ENCODE data around the gene GSX2.
"Not testable (repeated sequence)": the region's sequence is repeated elsewhere in the genome, so short reads cannot be mapped to it uniquely, and the experiment has no call there.

The GSX2 gene

DNA sequence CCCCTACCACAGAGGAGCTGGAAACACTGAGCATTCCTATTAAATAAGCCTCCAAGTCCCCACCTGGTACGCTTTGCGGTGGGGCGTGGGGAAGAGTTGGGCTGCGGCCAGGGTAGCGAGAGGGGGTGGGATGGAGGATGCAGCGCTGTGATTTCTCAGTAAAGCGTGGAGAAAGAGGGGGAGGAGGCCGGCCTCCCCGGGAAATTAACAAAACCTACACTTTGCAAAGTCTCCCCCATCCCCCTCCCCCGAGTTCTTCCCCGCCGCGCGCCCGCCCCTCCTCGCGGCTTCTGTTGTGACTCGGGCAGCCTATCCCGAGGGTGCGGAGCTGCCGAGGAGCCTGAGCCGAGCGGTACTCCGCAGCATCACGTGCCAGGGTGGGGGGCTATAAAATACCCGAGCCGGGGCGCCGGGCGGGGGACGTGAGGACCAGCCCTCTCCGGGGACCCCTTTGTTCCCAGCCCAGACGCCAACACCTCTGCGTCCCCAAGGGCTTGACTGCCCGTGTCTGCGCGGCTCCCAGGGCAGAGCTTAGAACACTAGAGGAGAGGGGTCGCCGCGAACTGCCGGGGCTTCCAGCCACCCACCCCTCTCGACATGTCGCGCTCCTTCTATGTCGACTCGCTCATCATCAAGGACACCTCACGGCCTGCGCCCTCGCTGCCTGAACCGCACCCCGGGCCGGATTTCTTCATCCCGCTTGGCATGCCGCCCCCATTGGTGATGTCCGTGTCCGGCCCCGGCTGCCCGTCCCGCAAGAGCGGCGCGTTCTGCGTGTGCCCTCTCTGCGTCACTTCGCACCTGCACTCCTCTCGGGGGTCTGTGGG, at the start of gene GSX2:
Gene GSX2 (plus strand): TSS at position 416 of the 827 bp plus-strand sequence. CDS start 182 bp downstream, at position 598.
- DNase-seq, result no peak

DNA sequence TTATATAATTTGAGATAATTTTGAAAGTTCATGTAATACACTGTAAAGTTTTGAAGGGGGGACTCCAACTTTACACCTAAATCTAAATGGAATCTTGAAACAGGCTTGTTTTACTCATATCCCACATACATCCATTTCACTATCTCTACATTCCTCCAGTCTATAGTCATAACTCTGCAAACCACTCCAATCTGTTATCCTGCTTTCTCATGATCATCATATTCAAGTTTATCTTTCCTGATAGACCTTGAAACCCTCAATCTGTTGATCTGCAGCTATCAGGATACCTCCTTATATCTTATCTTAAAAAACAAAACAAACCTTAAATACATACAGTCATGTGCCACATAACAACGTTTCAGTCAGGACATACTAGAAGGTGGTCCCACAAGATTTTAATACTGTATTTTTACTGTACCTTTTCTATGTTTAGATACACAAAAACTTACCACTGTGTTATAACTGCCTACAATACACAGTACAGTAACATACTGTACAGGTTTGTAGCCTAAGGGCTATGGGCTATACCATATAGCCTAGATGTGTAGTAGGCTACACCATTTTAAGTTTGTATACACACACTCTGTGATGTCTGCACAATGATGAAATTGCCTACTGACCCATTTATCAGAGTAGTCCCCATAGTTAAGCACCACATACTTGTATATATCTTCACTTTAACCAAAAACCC, 49.6 kb upstream of the GSX2 start:
- DNase-seq, result no peak

GRCh38 chr4:54053322-54053721, 46.6 kb upstream of the GSX2 start:
- DNase-seq, result not testable (repeated sequence)

DNA sequence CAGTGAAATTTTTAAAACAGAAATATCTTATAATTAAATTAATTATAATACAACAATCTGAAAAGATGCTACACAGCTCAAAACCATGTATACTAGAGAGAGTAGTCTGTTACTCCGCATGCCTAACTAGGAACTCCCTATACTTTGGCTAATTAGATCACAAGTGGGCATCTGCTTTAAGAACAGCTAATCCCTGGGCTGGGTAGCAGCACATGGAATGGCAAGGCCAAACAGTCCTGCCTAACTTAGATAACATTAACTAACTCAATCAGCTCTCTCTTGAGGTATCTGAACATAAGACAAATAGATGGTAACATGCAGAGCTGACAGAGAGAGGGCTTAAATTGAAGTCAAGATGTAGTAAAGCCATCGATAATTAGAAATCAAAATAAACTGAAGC, 45.5 kb upstream of the GSX2 start:
- DNase-seq, result no peak

GRCh38 chr4:54055494-54055893, 44.5 kb upstream of the GSX2 start:
- DNase-seq, result no peak

GRCh38 chr4:54056360-54056759, 43.6 kb upstream of the GSX2 start:
- no peak for DNase-seq

GRCh38 chr4:54058171-54058570, 41.8 kb upstream of the GSX2 start:
- DNase-seq, result no peak

DNA sequence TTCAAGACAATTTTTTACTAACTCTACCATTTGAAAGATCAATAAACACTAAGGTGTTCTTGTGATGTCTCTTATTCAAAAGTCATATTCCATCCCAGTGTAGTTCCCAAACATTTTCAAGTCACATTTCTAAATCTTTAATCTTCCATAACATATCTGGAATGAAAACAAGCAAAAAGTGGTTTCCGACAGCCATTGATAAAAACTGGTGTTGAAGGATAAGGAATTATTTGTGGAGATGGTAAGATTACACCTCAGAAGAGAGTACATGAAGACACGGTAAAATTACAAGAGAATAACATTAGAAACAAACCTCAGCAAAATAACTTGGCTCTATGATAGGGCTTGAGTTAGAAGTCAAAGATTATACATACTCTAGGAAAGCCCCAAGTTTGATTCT, 39.8 kb upstream of the GSX2 start:
- no peak for DNase-seq

DNA sequence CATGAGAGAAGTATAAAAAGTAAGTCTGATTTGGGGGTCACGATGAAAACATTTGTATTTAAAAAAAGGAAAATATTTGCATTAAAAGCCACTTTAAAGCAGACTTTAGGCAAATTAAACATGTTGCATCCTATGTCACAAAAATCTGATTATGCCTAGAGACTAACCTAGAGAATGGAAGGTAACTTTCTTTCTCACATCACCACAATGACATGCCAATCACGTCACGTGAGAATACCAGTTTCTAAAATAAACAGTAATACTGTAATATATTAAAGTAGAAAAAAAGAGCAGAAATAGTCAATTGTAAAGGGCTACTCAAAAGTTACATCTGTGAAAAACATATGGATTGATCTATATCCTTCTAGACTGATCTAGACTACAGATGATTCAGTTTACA, 38.9 kb upstream of the GSX2 start:
- DNase-seq, result no peak

- no peak for DNase-seq
These were observed 38.1 kb upstream of the GSX2 start for GRCh38 chr4:54061873-54062272.

GRCh38 chr4:54062392-54062791, 37.6 kb upstream of the GSX2 start:
- DNase-seq, result no peak

- no peak for DNase-seq
These were observed 36.7 kb upstream of the GSX2 start for GRCh38 chr4:54063229-54063628.

GRCh38 chr4:54063737-54064316, 36.1 kb upstream of the GSX2 start:
- DNase-seq, result peak; percentile 24

DNA sequence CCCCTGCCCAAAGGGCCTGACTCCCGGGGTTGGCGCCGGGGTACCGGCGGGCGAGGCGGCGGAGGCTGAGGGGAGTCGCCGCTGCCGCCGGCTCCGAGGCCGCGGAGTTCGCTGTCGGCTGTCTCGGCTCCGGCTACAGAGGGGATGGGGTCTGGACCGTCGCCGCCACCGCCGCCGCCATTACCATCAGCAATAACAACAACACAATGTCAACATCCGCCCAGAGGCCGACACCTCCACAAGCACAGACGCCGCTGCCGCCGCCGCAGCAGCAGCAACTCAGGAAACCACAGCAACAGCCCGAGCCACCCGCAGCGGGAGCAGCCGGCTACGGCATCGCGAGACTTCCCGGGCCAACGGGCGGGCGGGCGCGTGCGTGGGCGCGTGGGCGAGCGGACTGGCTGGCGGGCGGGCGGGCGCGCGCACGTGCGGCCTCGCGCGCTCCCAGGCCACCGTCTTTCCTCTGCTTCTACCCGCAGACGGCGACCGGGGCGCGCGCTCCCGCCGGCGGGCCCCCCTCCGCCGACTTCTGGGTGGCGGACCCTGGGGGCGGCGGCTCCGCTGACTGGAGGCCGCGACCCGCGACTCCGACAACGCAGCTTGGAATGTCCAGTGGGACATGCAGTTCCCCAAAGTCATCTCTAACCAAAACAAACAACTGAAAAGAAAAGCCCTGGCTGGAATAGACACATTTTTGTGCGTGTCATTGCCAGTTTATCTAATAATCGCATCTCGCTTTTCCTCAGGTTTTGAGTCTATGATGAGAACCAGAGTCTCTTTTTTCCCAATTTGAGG, 35.4 kb upstream of the GSX2 start, which contains the start of gene CHIC2:
Gene CHIC2 (minus strand): TSS at position 289 of the 795 bp plus-strand sequence. CDS start 305 bp downstream, outside the sequence.
- DNase-seq, result peak; percentile 91

GRCh38 chr4:54065282-54066087, 34.5 kb upstream of the GSX2 start:
- no peak for DNase-seq

- DNase-seq, result no peak
These were observed 33.9 kb upstream of the GSX2 start for GRCh38 chr4:54066088-54066415.

GRCh38 chr4:54066718-54067129, 33.2 kb upstream of the GSX2 start:
- DNase-seq, result no peak

DNA sequence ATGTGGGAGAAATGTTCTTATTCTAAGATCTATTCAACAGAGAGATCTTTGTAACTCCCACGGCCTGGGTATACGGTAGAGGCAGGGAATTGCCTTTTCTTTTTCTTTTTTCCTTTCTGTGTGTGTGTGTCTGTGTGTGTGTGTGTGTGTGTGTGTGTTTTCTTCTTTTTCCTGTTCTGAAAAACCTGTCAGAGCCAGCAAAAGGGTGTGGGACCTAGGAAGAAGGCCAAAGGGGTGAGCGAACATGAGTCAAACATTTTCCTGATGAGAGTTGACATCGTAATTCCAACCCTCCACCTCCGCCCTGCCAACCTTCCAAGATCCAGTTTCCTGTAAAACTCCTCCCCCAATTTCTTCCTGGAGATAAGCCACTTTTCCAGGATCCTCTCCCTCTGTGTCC, 32.8 kb upstream of the GSX2 start:
- no peak for DNase-seq

GRCh38 chr4:54073271-54073880, 26.6 kb upstream of the GSX2 start:
- no peak for DNase-seq

GRCh38 chr4:54074381-54074780, 25.6 kb upstream of the GSX2 start:
- DNase-seq, result no peak

DNA sequence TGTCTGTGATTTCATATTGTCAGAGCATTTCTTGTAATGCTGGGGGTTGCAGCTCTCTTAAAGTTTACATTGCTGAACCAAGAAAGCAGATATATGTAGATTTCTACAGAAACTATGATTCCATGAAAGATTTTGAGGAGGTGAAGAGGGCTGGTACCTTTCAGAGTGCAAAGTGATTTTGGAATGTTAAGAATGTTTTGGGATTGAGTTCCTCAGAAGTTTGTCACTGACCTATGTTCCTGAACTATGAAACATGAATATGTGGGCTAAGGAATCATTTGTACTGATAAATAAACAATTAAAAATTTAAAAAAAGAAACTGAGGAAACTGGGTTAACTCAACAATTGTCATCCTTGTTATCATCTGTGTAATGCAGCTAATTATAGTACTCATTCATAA, 23.3 kb upstream of the GSX2 start:
- no peak for DNase-seq

GRCh38 chr4:54077812-54078211, 22.2 kb upstream of the GSX2 start:
- DNase-seq, result no peak
